A549 (cell line): Measurements from ENCODE around the gene THEMIS2.

Experiments
- CBX2 ChIP-seq: fragments of 200-600 bp; sonication (generic); IDR thresholded peaks from 2 replicates; pipeline ENCODE4 v1.6.1; 2016; ENCODE audit warnings: low read depth, mild to moderate bottlenecking, borderline replicate concordance
- CEBPB ChIP-seq, 2 experiments: fragments of >200 bp in 1 of 2; sonication (Bioruptor Twin) in 1 of 2; formaldehyde crosslinking in 1 of 2; IDR thresholded peaks; 2 replicates each; pipeline ENCODE4 v1.6.1; 2012 to 2016
- ESRRA ChIP-seq: fragments of 150-350 bp; IDR thresholded peaks from 2 replicates; pipeline ENCODE4 v1.6.1; 2014; ENCODE audit warnings: mild to moderate bottlenecking, low read length, borderline replicate concordance
- HOXB5 ChIP-seq: fragments of 250-450 bp; sonication (Bioruptor Pico); IDR thresholded peaks from 2 replicates; pipeline ENCODE4 v1.5.0; 2020; ENCODE audit warnings: mild to moderate bottlenecking, moderate library complexity
- KDM1A ChIP-seq: fragments of 200-600 bp; sonication (generic); IDR thresholded peaks from 2 replicates; pipeline ENCODE4 v1.6.1; 2016; ENCODE audit warnings: low read depth, mild to moderate bottlenecking
- MAFK ChIP-seq: fragments of 450-650 bp; IDR thresholded peaks from 2 replicates; pipeline ENCODE4 v1.6.1; 2014; ENCODE audit not compliant: partially characterized antibody
- NR3C1 ChIP-seq: fragments of >200 bp; sonication (Bioruptor Twin); formaldehyde crosslinking; IDR thresholded peaks from 3 replicates; pipeline ENCODE4 v1.6.1; 2017
- POLR2A ChIP-seq: IDR thresholded peaks from 2 replicates; pipeline ENCODE4 v1.6.1; 2012; ENCODE audit warnings: mild to moderate bottlenecking, low read length
- RCOR1 ChIP-seq: fragments of 150-350 bp; IDR thresholded peaks from 2 replicates; pipeline ENCODE4 v1.6.1; 2014; ENCODE audit warnings: antibody characterized with exemption, low read length, low read depth
- RNF2 ChIP-seq: fragments of 200-600 bp; sonication (generic); IDR thresholded peaks from 2 replicates; pipeline ENCODE4 v1.6.1; 2016; ENCODE audit warnings: low read depth, mild to moderate bottlenecking, antibody characterized with exemption, moderate library complexity, borderline replicate concordance
- SMC3 ChIP-seq: fragments of >200 bp; sonication (Bioruptor Twin); formaldehyde crosslinking; IDR thresholded peaks from 3 replicates; pipeline ENCODE4 v1.6.1; 2018; ENCODE audit warnings: inconsistent platforms
- TF ChIP-seq, protein P1 (sequence below): fragments of >200 bp; sonication (Bioruptor Twin); formaldehyde crosslinking; IDR thresholded peaks from 3 replicates; pipeline ENCODE4 v1.5.1; 2016
- TF ChIP-seq, protein P2 (sequence below): fragments of 150-350 bp; IDR thresholded peaks from 2 replicates; pipeline ENCODE4 v1.6.1; 2014; ENCODE audit warnings: low read depth, mild to moderate bottlenecking, low read length
- TF ChIP-seq, protein P3 (sequence below): fragments of 450-650 bp; IDR thresholded peaks from 2 replicates; pipeline ENCODE4 v1.6.1; 2014; ENCODE audit warnings: antibody characterized with exemption

DNA sequence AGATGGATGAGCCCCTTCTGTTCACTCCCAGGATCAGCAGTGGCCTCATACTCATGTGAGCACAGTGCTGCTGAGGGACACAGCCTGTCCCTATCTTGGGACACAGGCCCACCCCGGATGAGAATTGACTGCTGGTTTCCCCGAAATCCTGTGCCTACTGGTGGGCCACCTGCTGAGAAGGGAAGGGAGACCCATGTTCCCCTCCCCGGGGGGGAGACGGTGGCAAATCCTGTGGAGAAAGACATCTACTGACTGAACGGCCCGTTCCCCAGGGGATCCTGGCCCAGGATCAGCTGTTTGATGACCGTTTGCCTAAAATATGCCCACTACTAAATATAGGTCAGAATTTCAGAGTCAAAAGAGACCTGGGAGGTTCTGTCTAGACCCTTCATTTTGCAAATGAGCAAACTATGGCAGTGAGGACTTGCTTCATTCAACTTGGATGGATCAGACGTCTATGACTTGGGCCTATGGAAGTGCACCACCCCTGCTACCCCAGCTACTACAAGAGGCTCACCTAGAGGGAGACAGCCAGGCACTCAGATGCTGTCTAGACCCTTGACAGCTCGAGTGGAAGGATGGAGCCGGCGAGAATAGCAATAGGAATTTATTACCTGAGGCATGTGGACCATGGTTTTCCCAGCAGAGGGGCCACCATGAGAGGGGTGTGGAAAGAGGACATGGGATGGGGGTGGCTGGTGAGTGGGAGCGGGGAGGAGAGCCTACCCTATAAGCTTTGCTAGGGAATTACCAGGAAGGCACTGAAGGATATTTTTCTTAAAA, 15.6 kb upstream of the THEMIS2 start:
- TF ChIP-seq, protein P1, sequence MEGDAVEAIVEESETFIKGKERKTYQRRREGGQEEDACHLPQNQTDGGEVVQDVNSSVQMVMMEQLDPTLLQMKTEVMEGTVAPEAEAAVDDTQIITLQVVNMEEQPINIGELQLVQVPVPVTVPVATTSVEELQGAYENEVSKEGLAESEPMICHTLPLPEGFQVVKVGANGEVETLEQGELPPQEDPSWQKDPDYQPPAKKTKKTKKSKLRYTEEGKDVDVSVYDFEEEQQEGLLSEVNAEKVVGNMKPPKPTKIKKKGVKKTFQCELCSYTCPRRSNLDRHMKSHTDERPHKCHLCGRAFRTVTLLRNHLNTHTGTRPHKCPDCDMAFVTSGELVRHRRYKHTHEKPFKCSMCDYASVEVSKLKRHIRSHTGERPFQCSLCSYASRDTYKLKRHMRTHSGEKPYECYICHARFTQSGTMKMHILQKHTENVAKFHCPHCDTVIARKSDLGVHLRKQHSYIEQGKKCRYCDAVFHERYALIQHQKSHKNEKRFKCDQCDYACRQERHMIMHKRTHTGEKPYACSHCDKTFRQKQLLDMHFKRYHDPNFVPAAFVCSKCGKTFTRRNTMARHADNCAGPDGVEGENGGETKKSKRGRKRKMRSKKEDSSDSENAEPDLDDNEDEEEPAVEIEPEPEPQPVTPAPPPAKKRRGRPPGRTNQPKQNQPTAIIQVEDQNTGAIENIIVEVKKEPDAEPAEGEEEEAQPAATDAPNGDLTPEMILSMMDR, result no peak
- TF ChIP-seq NR3C1 (no peak), RNF2 (no peak), ESRRA (no peak), POLR2A (no peak), SMC3 (no peak), CEBPB (IDR thresholded peaks at IDR 0.05) (no peak), RCOR1 (no peak), KDM1A (no peak), HOXB5 (CRISPR knock-in tag) (no peak), CBX2 (no peak), MAFK (no peak)
- TF ChIP-seq, protein P2, sequence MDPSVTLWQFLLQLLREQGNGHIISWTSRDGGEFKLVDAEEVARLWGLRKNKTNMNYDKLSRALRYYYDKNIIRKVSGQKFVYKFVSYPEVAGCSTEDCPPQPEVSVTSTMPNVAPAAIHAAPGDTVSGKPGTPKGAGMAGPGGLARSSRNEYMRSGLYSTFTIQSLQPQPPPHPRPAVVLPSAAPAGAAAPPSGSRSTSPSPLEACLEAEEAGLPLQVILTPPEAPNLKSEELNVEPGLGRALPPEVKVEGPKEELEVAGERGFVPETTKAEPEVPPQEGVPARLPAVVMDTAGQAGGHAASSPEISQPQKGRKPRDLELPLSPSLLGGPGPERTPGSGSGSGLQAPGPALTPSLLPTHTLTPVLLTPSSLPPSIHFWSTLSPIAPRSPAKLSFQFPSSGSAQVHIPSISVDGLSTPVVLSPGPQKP, result no peak
- TF ChIP-seq, protein P3, sequence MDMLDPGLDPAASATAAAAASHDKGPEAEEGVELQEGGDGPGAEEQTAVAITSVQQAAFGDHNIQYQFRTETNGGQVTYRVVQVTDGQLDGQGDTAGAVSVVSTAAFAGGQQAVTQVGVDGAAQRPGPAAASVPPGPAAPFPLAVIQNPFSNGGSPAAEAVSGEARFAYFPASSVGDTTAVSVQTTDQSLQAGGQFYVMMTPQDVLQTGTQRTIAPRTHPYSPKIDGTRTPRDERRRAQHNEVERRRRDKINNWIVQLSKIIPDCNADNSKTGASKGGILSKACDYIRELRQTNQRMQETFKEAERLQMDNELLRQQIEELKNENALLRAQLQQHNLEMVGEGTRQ, result no peak
